PC-9 (cell line): ENCODE measurements around the gene NLRP7.

Experiments used
- CTCF ChIP-seq: fragments of 200-600 bp; sonication (generic); conservative IDR thresholded peaks from 2 replicates; pipeline ENCODE4 v1.6.1; 2017; ENCODE audit warnings: mixed run types, antibody characterized with exemption, mild to moderate bottlenecking, moderate library complexity
- EZH2 ChIP-seq: fragments of 200-600 bp; sonication (generic); IDR thresholded peaks from 2 replicates; pipeline ENCODE4 v1.8.0; 2017; ENCODE audit warnings: antibody characterized with exemption, low read depth

GRCh38 chr19:54959840-54960239, 12.5 kb upstream of the NLRP7 start:
- TF ChIP-seq CTCF (no peak), EZH2 (no peak)
